ENCODE measurements around the gene SSUH2.

- TF ChIP-seq POLR2A (IDR thresholded peaks at IDR 0.05): no peak
- TF ChIP-seq CTCF (IDR thresholded peaks at IDR 0.05): no peak
- TF ChIP-seq POLR2AphosphoS5 (IDR thresholded peaks at IDR 0.05): no peak
These were observed 69.1 kb downstream of the SSUH2 start for GRCh38 chr3:8575364-8576104.

Data from suprapubic skin (tissue), 4 donors.